Measurements from ENCODE around the gene ZNF208.
"Not testable (repeated sequence)": the region's sequence is repeated elsewhere in the genome, so short reads cannot be mapped to it uniquely, and the experiment has no call there.

Gene ZNF208

DNA sequence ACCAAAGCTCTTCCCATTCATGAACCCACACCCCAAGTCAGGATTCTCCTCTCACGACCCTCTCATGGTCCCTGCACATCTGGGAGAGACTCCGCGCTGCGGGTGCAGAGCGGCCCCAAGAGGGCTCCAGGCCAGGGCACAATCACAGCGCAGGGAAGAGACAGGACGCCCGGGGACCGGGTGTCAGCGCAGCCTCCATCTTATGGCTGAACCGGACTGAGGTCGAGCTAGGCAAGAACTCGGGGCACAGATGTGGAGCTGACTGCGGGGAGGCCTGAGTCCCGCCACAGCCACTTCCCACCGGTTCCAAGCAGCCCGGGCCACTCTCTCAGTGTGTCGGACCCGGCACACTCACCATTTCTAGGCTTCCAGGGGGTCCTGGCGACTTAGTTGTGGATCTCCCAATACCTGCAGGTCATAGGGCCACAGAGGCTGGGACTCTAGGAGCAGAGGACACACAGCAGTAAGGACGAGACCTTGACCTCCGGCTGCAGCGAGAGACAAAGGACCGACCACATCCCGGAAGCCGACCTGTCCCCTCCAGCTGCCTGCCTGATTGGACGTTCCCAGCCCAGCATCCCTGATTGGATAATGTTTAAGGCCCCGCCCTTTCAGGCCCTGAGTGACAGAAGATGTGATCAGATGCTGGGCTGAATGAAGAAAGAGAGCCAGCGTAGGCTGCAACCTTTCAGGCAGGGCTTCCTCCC, at the start of gene ZNF208:
ZNF208 (minus strand) TSS at position 507 of the 707 bp plus-strand sequence; CDS start at position 358, 149 bp downstream.
- DNase-seq = peak; percentile 48

DNA sequence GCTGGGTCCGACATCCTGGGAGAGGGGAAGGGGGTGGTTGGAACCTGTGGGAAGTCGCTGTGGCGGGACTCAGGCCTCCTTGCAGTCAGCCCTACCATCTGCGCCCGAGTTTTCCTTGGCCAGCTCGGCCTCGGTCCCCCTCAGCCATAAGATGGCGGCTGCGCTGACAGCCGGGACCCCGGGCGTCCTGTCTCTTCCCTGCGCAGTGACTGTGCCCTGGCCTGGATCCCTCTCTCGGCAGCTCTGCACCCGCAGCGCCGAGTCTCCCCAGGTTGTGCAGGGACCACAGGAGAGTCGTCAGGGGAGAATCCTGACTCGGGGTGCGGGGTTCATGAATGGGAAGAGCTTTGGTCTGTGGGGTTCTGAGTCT, 41.9 kb upstream of the ZNF208 start:
- DNase-seq = no peak

DNA sequence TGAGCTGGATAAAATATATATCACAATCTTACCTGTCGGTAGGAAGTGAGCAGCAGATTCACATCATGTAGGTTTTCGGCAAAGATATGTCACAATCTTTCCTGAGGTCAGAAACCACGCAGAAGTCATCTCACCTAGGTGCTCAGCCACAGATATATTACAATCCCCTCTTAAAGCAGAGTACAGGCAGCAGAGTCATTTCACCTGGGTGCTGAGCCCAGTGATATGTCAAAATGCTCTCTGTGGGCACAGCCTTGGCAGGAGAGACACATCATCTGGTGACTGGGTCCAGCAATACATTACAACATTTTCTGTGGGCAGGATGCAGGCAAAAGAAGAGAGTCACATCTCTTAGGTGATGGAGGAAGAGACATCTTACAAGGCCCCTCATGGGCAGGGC, 30.4 kb upstream of the ZNF208 start:
- DNase-seq = not testable (repeated sequence)

DNA sequence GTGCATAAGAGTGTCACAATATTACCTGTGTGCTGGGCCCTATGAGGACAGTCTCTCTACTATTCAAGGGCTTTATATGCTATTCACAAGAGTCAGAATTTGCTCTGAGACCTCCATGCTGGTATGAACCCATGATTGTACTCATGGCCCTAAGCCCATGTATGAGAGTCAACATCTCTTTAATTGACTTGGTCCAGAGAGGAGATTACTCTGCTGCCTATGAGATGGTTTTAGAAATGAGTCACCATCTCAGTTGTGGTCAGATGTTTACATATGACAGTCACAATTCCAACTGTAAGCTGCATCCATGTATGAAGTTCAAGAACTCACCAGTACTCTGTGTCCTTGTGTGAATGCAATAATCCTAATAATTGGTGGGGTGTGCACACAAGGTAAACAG, 19.9 kb upstream of the ZNF208 start:
- DNase-seq = no peak

DNA sequence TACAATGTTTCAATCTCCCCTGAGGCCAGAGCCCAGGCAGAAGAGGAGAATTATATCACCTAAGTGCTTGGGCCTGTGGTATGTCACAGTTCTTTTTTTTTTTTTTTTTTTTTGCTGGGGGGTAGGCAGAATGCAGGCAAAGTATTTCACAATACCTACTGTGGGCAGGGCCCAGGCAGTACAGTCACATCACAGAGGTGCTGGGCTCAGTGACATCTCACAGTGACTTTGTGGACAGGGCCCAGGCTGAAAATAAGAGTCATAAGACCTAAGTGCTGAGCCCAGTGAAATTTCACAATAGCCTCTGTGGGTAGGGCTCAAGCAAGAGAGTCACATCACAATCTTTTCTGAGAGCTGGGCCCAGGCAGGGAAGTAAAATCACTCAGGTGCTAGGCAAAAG, 15.9 kb upstream of the ZNF208 start:
- no peak for DNase-seq

DNA sequence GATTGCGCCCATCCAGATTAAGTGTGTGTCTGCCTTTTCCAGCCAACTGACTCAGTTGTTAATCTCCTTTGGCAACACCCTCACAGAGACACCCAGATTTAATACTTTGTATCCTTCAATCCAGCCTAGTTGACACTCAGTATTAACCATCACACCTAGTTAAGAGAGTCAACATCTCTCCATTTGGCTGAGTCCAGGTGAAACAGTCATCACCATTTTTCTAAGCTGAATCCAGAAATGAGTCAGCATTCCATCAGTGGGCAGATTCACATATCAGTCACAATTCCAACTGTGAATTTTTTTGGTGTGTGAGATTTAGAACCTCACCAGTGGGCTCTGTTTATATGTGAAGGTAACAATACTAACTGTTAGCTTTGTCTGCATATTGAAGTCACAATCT, 14.8 kb upstream of the ZNF208 start:
- not testable (repeated sequence) for DNase-seq

- no peak for DNase-seq
Observed at GRCh38 chr19:21970466-21970865, 40.3 kb downstream of the ZNF208 start.

DNA sequence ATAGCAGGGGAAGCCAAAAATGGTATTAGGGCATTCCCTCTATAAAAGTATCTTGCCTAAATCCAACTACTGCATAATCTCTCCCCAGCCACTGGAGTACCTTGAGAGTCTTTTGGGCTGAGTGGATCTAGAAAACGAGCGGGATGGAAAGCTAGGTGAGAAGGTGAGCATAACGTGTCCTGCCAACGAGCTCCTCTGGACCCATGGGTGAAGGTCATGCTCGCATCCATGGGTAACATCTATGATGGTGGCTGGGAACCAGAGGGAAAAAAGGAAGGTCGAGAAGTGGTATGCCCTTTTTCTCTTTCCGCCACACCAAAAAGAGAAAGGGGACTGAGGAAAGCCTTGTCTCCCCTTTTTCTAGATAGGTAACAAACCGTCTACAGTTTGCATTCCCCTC, 63.0 kb downstream of the ZNF208 start:
- no peak for DNase-seq

- DNase-seq = no peak
Observed at GRCh38 chr19:21940684-21941083, 70.1 kb downstream of the ZNF208 start.

DNA sequence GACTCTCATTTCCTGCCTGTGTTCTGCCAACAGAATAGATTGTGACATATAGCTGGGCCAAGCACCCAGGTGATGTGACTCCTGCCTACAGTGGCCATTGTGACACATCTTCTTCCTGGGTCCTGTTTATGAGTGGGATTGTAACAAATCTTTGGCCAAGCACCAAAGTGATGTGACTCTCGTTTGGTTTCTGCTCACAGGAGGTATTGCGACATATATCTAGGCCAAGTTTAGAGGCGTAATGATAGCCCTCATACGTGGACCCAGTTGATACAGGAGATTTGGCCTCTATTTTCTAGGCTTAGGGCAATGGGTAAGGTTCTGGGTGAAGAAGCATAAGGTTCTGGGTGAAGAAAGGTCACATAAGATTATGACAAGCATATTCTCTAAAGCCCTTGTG, 76.2 kb downstream of the ZNF208 start:
- no peak for DNase-seq

- DNase-seq = no peak
Observed at GRCh38 chr19:21934131-21934530, 76.6 kb downstream of the ZNF208 start.

DNA sequence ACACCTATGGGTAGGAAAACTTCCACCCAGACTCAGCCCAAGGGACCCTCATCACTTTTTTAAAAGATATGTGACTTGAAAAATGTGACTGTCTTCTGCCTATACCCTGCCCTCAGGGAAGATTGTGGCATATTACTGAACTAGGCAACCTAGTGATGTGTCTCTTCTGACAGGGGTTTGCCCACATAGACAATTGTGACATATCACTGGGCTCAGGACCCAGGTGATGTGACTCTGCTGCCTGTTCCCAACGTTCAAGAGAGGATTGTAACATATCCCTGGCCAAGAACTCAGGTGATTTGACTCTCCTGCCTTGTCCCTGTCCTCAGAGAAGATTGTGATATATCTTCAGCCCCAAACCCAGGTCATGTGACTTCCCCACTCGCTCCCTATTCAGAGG, 88.5 kb downstream of the ZNF208 start:
- DNase-seq = no peak

- DNase-seq = no peak
Observed at GRCh38 chr19:21921691-21922180, 89.0 kb downstream of the ZNF208 start.

GRCh38 chr19:21915411-21915810, 95.3 kb downstream of the ZNF208 start:
- no peak for DNase-seq

GRCh38 chr19:21912654-21913053, 98.1 kb downstream of the ZNF208 start:
- no peak for DNase-seq

- DNase-seq = no peak
Observed at GRCh38 chr19:21910318-21910717, 100.4 kb downstream of the ZNF208 start.

DNA sequence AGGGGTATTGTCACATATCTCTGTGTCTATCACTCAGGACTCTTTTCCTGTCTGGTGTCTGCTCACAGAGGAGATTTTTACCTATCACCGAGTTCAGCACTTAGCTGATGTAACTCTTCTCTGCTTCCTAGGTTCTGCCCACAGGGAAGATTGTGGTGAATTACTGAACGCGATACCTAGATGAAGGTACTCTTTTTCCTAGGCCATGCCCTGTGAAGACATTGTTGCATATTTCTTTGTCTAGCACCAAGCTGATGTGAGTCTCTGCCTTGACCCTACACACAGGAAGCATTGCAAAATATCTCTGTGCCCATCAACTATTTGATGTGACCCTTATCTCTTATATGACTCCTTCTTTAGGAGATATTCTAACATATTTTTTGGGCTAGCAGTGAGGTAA, 102.7 kb downstream of the ZNF208 start:
- DNase-seq = no peak

GRCh38 chr19:21907516-21907915, 103.2 kb downstream of the ZNF208 start:
- DNase-seq = no peak

DNA sequence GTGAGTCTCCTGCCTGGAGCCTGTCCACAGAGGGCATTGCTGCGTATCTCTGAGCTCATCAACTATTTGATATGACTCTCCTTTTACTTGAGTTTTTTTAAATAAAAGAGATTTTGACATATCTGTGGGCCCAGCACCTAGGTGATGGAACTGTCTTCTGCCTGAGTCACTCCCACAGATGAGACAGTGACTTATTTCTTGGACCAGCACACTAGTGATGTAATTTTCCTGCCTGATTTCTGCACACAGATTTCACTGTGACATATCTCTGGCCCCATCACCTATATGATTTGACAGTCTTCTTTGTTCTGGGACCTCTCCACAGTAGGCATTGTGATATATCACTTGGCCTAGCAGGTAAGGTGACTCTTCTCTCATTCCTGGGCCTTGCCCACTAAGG, 108.2 kb downstream of the ZNF208 start:
- DNase-seq = no peak

DNA sequence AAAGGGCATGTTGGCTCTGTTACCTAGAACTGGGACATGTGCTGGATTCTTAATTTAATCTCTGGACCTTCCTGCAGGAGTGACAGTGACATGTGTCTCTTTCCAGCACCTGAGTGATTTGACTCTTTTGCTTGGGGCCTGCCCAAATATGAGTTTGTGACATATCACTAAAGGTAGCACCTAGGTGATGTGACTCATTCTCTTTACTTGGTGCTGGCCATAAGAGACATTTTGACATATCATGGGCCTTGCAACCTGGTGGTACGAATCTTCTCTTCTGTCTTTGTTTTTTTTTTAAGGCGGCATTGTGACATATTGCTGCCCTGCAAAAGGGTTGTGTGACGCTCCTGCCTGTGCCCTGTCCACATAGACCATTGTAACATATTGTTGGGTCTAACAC, 108.9 kb downstream of the ZNF208 start:
- DNase-seq = no peak

DNA sequence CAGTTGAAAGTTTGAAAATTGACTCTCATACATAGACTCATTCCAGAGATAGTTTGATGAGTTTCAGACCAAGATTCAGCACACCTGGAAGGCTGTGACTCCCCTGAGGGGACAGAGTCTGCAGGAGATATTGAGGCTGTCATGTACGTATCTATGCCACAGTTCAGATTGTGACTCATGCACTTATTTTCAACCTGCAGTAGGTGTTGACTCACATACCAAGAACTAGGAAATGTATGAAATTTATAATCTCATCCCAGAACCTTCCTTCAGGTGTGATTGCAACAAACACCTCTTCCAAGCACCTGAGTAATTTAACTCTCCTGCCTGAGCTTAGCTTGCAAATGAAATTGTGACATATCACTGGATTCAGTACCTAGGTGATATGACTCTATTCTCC, 110.3 kb downstream of the ZNF208 start:
- no peak for DNase-seq

- DNase-seq = no peak
Observed at GRCh38 chr19:21891086-21891485, 119.7 kb downstream of the ZNF208 start.

GRCh38 chr19:21890017-21890416, 120.7 kb downstream of the ZNF208 start:
- peak; percentile 57 for DNase-seq

DNA sequence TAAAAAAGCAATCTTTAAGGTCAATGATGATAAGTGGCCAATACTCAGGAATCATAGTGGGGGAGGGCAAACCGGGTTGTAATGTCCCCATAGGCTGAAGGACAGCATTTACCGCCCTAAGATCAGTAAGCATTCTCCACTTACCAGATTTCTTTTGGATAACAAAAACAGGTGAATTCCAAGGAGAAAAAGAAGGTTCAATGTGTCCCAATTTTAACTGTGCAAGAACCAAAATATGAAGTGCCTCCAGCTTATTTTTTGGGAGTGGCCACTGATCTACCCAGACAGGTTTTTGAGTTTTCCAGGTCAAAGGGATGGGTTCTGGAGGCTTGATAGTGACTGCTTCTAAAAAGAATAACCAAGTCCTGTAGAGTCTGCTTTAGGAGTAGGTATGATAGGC, 125.2 kb downstream of the ZNF208 start:
- DNase-seq = not testable (repeated sequence)

GRCh38 chr19:21884786-21885185, 126.0 kb downstream of the ZNF208 start:
- not testable (repeated sequence) for DNase-seq

Data from activated CD8-positive, alpha-beta memory T cell treated with anti-CD3 and anti-CD28 coated beads, Interleukin-2, amount 50 U/mL, for 48 hours (primary cell).